Globus pallidus (tissue), 1 donor: Measurements from ENCODE around the gene NUDT3.
"Not testable (repeated sequence)": the region's sequence is repeated elsewhere in the genome, so short reads cannot be mapped to it uniquely, and the experiment has no call there.

Experiments
- DNase-seq: peaks from one replicate; pipeline ENCODE4 v3.0.0-alpha.2; 2015; ENCODE audit warnings: low spot score

The NUDT3 gene

GRCh38 chr6:34343806-34344205 lies 48.7 kb downstream of the NUDT3 start:
- no peak for DNase-seq

GRCh38 chr6:34342247-34342646 lies 50.2 kb downstream of the NUDT3 start:
- no peak for DNase-seq

GRCh38 chr6:34341481-34341971 lies 50.9 kb downstream of the NUDT3 start:
- DNase-seq, result no peak

GRCh38 chr6:34340906-34341480 lies 51.5 kb downstream of the NUDT3 start:
- DNase-seq, result no peak

- no peak for DNase-seq
Measured at GRCh38 chr6:34340394-34340793, 52.1 kb downstream of the NUDT3 start.

- DNase-seq, result no peak
Measured at GRCh38 chr6:34339971-34340370, 52.5 kb downstream of the NUDT3 start.

GRCh38 chr6:34339432-34339831 lies 53.0 kb downstream of the NUDT3 start:
- DNase-seq, result no peak

- no peak for DNase-seq
Measured at GRCh38 chr6:34338811-34339210, 53.7 kb downstream of the NUDT3 start.

- no peak for DNase-seq
Measured at GRCh38 chr6:34338377-34338776, 54.1 kb downstream of the NUDT3 start.

GRCh38 chr6:34334796-34335416 lies 57.6 kb downstream of the NUDT3 start:
- DNase-seq, result no peak

GRCh38 chr6:34333858-34334257 lies 58.6 kb downstream of the NUDT3 start:
- no peak for DNase-seq

GRCh38 chr6:34332251-34333198 lies 59.9 kb downstream of the NUDT3 start:
- no peak for DNase-seq

GRCh38 chr6:34331371-34332050 lies 61.0 kb downstream of the NUDT3 start:
- no peak for DNase-seq

GRCh38 chr6:34329814-34330213 lies 62.7 kb downstream of the NUDT3 start:
- DNase-seq, result not testable (repeated sequence)

- no peak for DNase-seq
Measured at GRCh38 chr6:34328969-34329368, 63.5 kb downstream of the NUDT3 start.

GRCh38 chr6:34327313-34328205 lies 64.9 kb downstream of the NUDT3 start:
- DNase-seq, result not testable (repeated sequence)

GRCh38 chr6:34325633-34326032 lies 66.8 kb downstream of the NUDT3 start:
- no peak for DNase-seq

- no peak for DNase-seq
Measured at GRCh38 chr6:34324738-34325444, 67.6 kb downstream of the NUDT3 start.

GRCh38 chr6:34324221-34324620 lies 68.2 kb downstream of the NUDT3 start:
- DNase-seq, result not testable (repeated sequence)

- DNase-seq, result no peak
Measured at GRCh38 chr6:34323300-34323699, 69.2 kb downstream of the NUDT3 start.
